HG02973 (cell line): ENCODE measurements around the gene RNF32.
A peak's percentile ranks its signal among the peaks of the same experiment; 100 is the strongest.

Source experiments
- ATAC-seq: cut with Tn5 transposase; IDR thresholded peaks from one replicate; pipeline ENCODE4 v1.9.1; 2021; ENCODE audit warnings: moderate library complexity; ENCODE audit not compliant: unreplicated experiment

Gene RNF32

GRCh38 chr7:156640257-156640948 lies at the start of gene RNF32:
Gene RNF32, plus strand, starts transcription at chr7:156640774. Its CDS starts 3,104 bp downstream, at chr7:156643878.
- ATAC-seq, result peak; percentile 76

DNA sequence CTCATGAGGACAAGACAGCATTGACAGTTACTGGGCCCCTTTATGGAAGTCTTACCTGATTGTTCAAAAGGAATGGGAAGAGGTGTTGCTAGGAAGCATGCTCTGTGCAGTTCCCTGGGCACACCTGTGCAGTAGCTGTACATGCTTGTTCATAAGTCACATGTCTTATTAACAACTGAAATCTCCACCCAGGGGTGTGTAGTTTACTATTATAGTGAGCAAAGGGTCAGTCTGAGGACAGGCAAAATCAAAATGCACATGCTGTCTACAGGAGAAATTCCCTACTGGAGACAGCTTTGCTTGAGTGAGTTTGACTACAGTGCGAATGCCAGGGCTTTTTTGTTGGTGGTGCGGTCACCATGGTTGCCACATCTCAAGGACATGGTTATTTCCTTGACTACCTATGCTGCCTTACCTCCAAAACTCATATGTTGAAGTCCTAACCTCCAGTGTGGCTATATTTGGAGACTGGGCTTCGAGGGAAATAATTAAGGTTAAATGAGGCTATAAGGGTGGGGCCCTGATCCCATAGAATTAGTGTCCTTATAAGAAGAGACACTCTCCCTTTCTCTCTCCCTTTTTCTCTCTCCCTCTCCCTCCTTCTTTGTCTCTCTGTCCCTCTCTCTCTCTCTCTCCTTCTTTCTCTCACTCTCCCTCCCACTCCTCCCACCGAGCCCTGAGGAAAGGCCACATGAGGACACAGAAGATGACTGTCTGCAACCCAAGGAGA lies 48.3 kb upstream of the RNF32 start:
- no peak for ATAC-seq

DNA sequence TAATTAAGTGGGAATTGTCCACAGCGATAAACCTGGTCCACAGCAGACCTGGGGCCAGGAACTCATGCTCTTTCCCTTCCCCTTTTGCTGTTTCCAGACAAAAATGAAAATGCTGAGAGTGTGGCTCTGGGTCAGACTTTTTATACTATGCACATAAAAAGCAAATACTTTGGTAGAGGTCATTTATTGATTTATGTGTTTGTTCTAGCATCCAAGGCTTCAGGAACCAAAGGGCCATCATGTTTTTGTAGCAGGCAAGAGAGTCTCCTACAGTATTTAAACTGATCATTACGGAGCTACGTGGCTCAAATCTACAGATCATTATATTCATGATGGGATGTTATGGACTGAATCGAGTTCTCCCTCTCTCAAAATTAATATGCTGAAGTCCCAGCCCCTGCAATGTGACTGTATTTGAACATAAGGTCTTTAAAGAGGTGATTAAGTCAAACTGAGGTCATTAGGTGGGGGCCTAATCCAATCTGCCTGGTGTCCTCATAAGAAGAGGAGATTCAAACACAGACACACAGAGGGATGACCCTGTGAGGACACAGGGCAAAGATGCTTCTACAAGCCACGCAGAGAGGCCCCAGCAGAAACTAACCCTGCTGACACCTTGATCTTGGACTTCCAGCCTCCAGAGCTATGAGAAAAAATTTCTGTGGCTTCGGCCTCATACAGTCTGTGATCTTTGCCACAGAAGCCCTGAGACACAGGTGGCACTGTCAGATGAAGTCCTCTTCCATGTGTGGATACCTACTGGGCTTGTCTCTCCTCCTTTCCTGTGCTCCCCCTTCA lies 46.1 kb upstream of the RNF32 start:
- ATAC-seq, result no peak

GRCh38 chr7:156600496-156600895 lies 40.1 kb upstream of the RNF32 start:
- no peak for ATAC-seq

DNA sequence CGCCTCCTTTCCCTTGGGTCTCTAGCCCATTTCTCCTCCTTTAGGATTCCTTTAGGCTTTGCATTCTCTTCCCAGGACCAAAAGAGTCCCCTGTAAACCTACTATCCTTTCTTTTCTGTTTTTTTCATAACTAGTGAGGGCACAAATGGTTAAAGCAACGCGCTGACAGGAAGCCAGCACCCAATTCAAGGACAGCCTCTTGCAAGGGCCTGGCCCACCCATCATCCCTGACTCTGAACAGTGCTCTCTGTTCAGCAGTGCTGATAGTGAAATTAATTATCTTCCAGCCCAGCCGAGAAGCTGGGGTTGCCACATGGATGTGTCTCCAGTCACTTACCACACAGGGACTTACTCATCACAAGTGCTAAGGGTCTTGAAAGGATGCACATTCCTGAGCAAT lies 38.3 kb upstream of the RNF32 start:
- no peak for ATAC-seq

- ATAC-seq, result no peak
Observed at GRCh38 chr7:156603011-156603410, 37.6 kb upstream of the RNF32 start.

- no peak for ATAC-seq
Observed at GRCh38 chr7:156603629-156604028, 36.9 kb upstream of the RNF32 start.

DNA sequence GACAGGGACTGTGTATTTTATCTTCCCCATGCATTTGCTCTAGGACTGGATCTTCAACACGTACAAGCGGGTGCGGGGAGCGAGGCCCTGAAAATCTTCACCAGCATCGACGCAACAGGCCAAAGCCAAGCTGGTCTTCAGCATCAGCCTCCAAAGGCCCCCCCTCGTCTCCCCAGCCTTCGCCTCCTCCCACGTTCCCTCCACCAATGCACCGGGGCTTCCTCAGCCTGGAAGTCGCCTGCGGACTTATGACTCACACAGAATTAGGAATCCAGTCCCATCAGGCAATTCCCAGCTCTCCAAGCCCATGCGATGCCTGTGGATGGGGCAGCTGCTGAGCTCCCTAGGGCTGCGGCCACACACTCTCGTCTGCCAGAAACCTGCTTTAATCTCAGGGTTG lies 36.3 kb upstream of the RNF32 start:
- ATAC-seq, result no peak

DNA sequence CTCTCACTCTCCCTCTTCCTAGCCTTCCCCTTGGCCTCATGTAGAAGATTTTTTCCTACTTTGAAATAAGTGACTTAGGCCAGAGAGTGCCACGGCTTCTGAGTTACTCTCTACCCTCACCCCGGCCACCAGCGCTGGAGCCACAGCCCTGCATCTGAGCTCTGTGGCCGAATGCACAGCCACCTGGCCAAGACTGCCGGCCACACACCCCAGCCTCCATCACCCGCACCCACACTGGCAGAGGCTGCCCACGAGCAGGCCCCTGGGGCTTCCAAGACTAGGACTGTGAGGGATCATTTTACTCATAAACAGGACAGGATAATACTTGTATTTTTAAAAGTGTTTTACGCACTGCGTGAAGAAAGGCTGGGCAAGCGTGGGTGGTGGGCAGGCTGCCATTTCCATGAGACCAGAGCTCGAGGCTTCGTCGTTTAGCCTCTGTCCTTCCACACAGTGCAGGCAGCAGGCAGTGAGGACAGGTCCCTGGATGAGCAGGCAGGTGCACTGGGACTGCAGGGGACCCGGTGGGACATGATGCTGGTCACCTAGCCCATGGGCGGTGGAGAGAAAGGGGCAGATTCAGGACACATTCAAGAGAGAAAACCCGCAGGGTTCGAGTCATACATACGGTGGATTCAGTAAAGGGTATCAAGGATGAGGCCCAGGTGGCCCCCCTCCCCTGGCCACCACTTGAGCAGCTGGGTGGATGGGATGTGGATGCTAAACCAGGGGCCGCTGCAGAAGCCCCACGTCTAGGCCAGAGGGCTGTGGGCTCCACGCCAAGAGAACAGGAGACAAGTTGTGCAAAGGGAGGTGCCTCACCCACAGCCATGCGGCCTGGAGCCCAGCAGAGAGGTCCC lies 35.5 kb upstream of the RNF32 start:
- ATAC-seq, result no peak

DNA sequence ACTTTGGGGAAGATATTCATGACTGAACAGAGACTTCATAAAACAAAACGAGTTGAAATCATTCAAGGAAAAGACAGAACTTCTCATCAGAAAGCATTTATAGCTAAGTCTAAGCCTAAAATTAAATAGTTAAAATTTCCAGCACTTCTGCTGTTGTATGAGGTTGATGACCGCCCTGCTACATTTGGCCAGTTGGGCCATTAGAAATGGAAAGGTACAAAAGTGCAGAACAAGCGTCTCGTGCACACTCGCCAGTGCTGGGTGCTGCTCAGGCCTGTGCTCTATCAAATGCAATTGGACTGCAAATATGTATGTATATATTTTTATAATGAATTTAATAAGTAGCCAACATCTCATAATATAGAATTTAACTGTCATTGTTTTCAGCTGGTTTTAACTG lies 34.4 kb upstream of the RNF32 start:
- no peak for ATAC-seq

- ATAC-seq, result no peak
Observed at GRCh38 chr7:156606691-156607331, 33.8 kb upstream of the RNF32 start.

GRCh38 chr7:156607332-156608172 lies 33.0 kb upstream of the RNF32 start:
- ATAC-seq, result no peak

DNA sequence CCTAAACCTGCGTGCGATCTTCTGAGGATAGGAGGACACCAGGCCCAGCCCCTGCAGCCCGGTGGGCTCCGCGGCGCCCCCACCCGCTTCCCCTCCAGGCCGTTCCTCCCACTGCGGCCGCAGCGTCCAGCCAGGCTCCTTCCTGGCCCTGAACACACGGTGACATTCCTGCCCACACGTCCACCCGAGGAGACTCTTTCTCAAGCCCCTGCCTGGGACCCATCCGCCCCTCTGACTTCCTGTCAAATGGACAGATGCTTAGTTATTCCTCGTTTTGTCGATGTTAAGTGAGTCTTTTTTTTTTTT lies 32.4 kb upstream of the RNF32 start:
- ATAC-seq, result no peak

- no peak for ATAC-seq
Observed at GRCh38 chr7:156609010-156609877, 31.3 kb upstream of the RNF32 start.

DNA sequence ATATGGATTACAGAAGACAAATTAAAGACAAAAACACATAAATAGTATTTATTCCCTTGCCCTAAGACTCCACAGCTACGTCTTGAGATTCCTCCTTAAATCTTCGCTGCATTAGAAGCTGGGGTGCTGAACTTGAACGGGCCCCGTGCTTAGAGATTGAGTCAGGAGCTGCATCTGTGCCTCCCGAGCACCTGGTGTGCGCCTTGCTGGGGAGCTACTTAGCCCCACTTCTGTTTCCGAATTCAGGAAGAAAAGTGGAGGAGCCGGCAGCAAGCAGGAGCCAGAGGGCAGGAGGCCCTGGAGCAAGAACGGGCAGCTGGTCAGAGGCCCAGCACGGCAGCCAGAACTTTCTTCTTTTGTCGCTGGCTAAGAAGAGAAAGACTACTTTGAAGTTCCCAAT lies 30.4 kb upstream of the RNF32 start:
- ATAC-seq, result no peak

DNA sequence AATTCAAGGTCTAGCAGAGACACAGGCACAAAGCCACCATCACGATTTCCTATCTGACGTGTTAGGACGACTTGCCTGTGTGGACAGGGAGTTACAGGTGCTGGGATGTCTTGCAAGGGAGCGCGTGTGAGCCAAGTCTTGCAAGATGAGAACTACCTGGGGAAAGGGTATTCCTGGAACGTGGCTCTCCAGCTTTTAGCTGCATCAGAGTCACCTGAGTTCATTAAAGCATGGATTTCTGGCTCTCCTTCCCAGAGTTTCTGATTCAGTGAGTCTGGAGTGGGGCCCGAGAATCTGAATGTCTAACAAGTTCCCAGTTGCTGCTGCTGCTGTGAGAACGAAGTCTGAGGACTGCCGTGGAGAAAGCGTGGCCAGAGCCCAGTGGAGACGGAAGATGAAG lies 30.0 kb upstream of the RNF32 start:
- no peak for ATAC-seq

GRCh38 chr7:156611014-156612010 lies 29.3 kb upstream of the RNF32 start:
- no peak for ATAC-seq

DNA sequence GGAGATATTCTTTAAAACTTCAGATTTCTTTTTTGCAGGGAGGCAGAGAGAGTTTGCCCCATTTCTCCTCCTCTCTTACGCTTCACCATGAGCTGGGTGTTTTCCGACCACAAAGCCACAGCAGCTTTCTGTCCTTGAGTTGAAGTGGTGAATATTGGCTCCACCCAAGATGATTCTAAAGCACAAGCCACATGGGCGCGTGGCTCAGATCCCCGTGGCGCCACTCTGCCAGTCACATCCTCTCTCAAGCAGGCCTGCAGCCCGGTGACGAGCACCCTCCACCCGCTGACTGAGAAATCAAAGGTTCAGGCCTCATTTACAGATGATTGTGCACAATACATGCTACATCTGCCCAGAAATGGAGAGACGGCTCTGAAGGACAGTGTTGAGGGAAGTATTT lies 27.6 kb upstream of the RNF32 start:
- ATAC-seq, result no peak
